Inflammatory macrophage (primary cell): Measurements from ENCODE around the gene AKAP14.
"Not testable (repeated sequence)": the region's sequence is repeated elsewhere in the genome, so short reads cannot be mapped to it uniquely, and the experiment has no call there.

Experiments used
- DNase-seq, 2 donors: peaks; one replicate each; pipeline ENCODE4 v3.0.0-alpha.2; 2020 to 2022

Gene AKAP14

GRCh38 chrX:119922391-119922790 is 26.7 kb downstream of the AKAP14 start:
- DNase-seq, result not testable (repeated sequence)

GRCh38 chrX:119935215-119935874 is 39.7 kb downstream of the AKAP14 start:
- no peak for DNase-seq

- no peak for DNase-seq
Measured at GRCh38 chrX:119941336-119941735, 45.6 kb downstream of the AKAP14 start.

- no peak for DNase-seq
Measured at GRCh38 chrX:119942173-119942819, 46.6 kb downstream of the AKAP14 start.

GRCh38 chrX:119942831-119943184 is 47.1 kb downstream of the AKAP14 start:
- DNase-seq, result no peak

GRCh38 chrX:119943185-119943988 is 47.7 kb downstream of the AKAP14 start, which contains the start of gene NKAP:
NKAP (minus strand) TSS chrX:119943751; CDS start chrX:119943605, 146 bp downstream.
- DNase-seq, result peak; percentile 93 to 95

- no peak for DNase-seq
Measured at GRCh38 chrX:119945481-119945880, 49.8 kb downstream of the AKAP14 start.

GRCh38 chrX:119948381-119948780 is 52.7 kb downstream of the AKAP14 start:
- no peak for DNase-seq

- DNase-seq, result peak in 1 of 2 donors; percentile 29
Measured at GRCh38 chrX:119954374-119954773, 58.7 kb downstream of the AKAP14 start.

- DNase-seq, result not testable (repeated sequence)
Measured at GRCh38 chrX:119955807-119956570, 60.3 kb downstream of the AKAP14 start.

- DNase-seq, result no peak
Measured at GRCh38 chrX:119960625-119961024, 64.9 kb downstream of the AKAP14 start.

- DNase-seq, result not testable (repeated sequence)
Measured at GRCh38 chrX:119966837-119967236, 71.1 kb downstream of the AKAP14 start.
